IMR-90 (cell line): ENCODE results near the gene PLA2G4D.

Source experiments
- BHLHE40 ChIP-seq: fragments of 150-350 bp; IDR thresholded peaks from 2 replicates; pipeline ENCODE4 v1.6.1; 2016; ENCODE audit warnings: mild to moderate bottlenecking, low read depth, low read length
- CEBPB ChIP-seq: IDR thresholded peaks from 2 replicates; pipeline ENCODE4 v1.6.1; 2012; ENCODE audit warnings: low read depth, low read length, improper control_type of control experiment
- FOS ChIP-seq: fragments of 150-350 bp; IDR thresholded peaks from 2 replicates; pipeline ENCODE4 v1.6.1; 2016; ENCODE audit warnings: low read depth, low read length
- MAZ ChIP-seq: IDR thresholded peaks from 2 replicates; pipeline ENCODE4 v1.6.1; 2012; ENCODE audit warnings: low read depth, mild to moderate bottlenecking, low read length, improper control_type of control experiment, moderate library complexity, borderline replicate concordance
- MXI1 ChIP-seq: IDR thresholded peaks from 2 replicates; pipeline ENCODE4 v1.6.1; 2012; ENCODE audit warnings: low read depth, mild to moderate bottlenecking, low read length, moderate library complexity, borderline replicate concordance
- NFE2L2 ChIP-seq: fragments of 150-350 bp; IDR thresholded peaks from 2 replicates; pipeline ENCODE4 v1.6.1; 2016; ENCODE audit warnings: low read depth, mild to moderate bottlenecking, low read length
- POLR2A ChIP-seq: IDR thresholded peaks from 2 replicates; pipeline ENCODE4 v1.6.1; 2012; ENCODE audit warnings: mild to moderate bottlenecking, low read depth, low read length
- RAD21 ChIP-seq: IDR thresholded peaks from 2 replicates; pipeline ENCODE4 v1.6.1; 2012; ENCODE audit warnings: low read length, improper control_type of control experiment
- RCOR1 ChIP-seq: IDR thresholded peaks from 2 replicates; pipeline ENCODE4 v1.6.1; 2012; ENCODE audit warnings: mild to moderate bottlenecking, low read length, improper control_type of control experiment; ENCODE audit not compliant: insufficient replicate concordance
- RFX5 ChIP-seq: IDR thresholded peaks from 2 replicates; pipeline ENCODE4 v1.8.0; 2012; ENCODE audit warnings: low read depth, mild to moderate bottlenecking, low read length, moderate library complexity
- SMC3 ChIP-seq: fragments of 150-350 bp; IDR thresholded peaks from 2 replicates; pipeline ENCODE4 v1.6.1; 2016; ENCODE audit warnings: low read depth, mild to moderate bottlenecking, antibody characterized with exemption, low read length, moderate library complexity
- TF ChIP-seq, protein P1 (sequence below): conservative IDR thresholded peaks from 2 replicates; pipeline ENCODE4 v1.5.1; 2012; ENCODE audit warnings: mild to moderate bottlenecking, low read depth, low read length, improper control_type of control experiment
- TF ChIP-seq, protein P2 (sequence below): fragments of 150-350 bp; IDR thresholded peaks from 2 replicates; pipeline ENCODE4 v1.6.1; 2017; ENCODE audit warnings: mild to moderate bottlenecking, antibody characterized with exemption, low read length, low read depth

DNA sequence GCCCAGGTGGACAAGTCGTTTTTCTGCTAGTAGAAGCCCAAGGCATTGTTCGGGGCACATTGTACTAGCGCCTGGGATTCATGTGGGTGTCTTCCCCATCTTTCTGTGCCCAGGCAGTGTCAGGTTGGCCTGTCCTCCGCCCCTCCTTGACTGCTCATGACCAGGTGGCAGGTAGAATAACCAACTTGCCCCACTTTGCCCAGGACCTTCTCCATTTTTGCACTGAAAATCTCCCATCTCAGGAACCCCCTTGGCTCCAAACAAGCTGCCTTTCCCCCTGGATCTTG, 33.9 kb downstream of the PLA2G4D start:
- TF ChIP-seq SMC3 (no peak), POLR2A (no peak), RAD21 (no peak), NFE2L2 (no peak), BHLHE40 (no peak), RFX5 (no peak), RCOR1 (no peak), MAZ (no peak), CEBPB (no peak), FOS (no peak), MXI1 (no peak)
- TF ChIP-seq, protein P1, sequence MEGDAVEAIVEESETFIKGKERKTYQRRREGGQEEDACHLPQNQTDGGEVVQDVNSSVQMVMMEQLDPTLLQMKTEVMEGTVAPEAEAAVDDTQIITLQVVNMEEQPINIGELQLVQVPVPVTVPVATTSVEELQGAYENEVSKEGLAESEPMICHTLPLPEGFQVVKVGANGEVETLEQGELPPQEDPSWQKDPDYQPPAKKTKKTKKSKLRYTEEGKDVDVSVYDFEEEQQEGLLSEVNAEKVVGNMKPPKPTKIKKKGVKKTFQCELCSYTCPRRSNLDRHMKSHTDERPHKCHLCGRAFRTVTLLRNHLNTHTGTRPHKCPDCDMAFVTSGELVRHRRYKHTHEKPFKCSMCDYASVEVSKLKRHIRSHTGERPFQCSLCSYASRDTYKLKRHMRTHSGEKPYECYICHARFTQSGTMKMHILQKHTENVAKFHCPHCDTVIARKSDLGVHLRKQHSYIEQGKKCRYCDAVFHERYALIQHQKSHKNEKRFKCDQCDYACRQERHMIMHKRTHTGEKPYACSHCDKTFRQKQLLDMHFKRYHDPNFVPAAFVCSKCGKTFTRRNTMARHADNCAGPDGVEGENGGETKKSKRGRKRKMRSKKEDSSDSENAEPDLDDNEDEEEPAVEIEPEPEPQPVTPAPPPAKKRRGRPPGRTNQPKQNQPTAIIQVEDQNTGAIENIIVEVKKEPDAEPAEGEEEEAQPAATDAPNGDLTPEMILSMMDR = no peak
- TF ChIP-seq, protein P2, sequence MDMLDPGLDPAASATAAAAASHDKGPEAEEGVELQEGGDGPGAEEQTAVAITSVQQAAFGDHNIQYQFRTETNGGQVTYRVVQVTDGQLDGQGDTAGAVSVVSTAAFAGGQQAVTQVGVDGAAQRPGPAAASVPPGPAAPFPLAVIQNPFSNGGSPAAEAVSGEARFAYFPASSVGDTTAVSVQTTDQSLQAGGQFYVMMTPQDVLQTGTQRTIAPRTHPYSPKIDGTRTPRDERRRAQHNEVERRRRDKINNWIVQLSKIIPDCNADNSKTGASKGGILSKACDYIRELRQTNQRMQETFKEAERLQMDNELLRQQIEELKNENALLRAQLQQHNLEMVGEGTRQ = no peak
